Right ventricle myocardium inferior (tissue), 1 donor: Measurements from ENCODE around the gene SRGAP3. TPM values are rescaled to one million over a fixed set of nuclear protein-coding genes. Genes with fewer than 3 reads are reported as not detected.
A peak's percentile ranks its signal among the peaks of the same experiment; 100 is the strongest.

ENCODE experiments used
- ATAC-seq: fragments of 200-7000 bp; cut with Tn5 transposase; one replicate; pipeline ENCODE4 v1.9.1; 2020; ENCODE audit warnings: mild to moderate bottlenecking, moderate library complexity
- DNase-seq: peaks from one replicate; pipeline ENCODE4 v3.0.0; 2021; ENCODE audit errors: missing footprints
- intact Hi-C: fragments of 100-400 bp; cut with DNase I; formaldehyde crosslinking; loops from one replicate; pipeline ENCODE4 v1.11.0; 2022
- total RNA-seq: library from RNA; stranded (reverse); fragmentation: NEBNext Ultra II Directional; extraction: Animal tissue kit (Norgen Biotek cat#: 25700); gene quantifications from one replicate; pipeline ENCODE4 v1.2.1, GENCODE V29; 2021
- donor health status: DM: no; HTN: yes; CAD: no; lungs with severe emphysema.

The SRGAP3 gene
- total RNA-seq, 1 donor from 2014 or later: 6.1 TPM

DNA sequence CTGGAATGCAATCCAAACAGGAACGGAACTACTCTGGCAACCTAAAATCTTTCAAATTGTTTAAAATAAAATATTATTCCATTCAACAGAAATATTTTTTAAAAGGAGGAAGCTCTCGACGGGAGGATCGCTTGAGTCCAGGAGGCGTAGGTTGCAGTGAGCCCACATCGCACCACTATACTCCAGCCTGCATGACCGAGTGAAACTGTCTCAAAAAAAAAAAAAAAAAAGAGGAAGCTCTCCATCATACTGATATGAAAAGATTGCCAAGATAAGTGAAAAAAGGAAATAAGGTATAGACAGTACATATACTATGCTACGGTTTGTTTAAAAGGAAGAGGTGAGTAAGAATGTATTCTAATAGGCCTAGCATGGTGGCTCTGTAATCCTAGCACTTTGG is 289.8 kb downstream of the SRGAP3 start:
- ATAC-seq: no peak
- DNase-seq: no peak
- intact Hi-C loops: no loop called here

DNA sequence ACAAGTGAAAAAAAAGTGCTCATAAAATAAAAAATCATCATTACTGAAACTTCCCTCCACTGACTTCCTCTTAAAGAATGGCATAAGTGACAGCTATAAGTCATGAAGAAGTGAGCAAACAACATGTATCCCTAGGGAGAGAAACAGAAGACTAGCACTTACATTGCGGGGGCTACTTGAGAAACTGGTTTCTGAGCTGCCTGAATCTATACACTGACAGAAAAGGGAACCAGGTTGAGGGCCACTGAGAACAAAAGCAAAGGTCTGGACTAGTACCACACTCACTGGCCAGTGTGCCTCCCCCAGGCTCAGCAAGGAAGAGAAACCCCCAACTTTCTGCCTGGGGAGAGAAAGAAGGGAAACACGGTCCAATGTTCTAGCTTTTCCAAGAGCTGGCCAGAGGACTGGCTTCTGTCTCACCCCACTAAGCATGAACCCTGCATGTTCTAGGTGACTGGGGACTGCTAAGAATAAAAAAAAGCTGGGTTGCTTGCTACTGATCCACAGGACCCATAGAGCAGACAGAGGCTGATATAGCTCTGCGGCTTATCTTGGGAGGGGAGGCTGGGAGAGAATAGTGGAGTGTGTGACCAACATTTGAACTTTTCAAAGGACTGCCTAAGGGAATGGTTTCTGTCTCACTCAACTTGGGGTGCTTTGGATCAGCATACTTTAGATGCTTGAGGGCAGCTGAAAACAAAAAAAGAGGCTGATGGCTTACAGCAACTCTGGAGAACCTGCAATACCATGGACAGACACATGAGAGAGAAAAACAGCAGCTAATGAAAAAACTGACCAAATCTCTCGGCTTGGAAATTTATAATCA is 294.3 kb downstream of the SRGAP3 start:
- DNase-seq (no peak), ATAC-seq (peak; percentile 52)
- intact Hi-C loops: no loop called here

DNA sequence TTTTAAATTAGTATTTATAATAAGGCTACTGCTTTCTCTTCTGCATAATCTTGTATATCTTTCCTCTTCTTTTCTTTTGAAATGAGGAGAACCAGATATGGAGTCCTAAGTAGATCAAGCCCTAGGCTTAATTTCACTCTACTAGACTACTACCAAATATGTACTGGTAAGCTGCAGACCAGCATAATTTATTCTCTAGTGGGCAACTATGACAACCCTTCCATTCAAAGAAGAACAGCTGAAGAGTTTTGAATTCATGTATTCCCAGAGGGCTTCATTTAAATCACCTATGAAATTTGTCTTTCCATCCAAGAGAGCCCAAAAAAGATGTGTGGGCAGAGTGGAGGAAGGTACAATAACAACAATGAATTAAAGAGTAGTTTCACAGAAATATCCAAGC is 296.1 kb downstream of the SRGAP3 start:
- intact Hi-C loops: no loop called here
- ATAC-seq: no peak
- no peak for DNase-seq

DNA sequence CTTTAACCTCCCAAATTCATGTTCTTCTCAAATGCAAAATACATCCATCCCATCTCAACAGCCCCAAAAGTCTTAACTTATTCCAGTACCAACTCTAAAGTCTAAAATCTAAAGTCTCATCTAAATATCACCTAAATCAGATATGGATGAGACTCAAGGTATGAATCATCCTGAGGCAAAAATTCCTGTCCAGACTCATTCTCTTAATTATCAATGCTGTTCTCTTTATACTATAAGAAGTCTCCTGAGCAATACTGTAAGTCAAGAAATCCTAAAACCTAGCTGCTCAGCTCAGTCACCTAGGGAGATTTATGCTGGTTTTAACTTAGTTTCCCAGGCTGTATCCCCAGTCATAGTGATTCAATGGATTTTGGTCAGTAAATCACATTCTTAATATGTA is 297.3 kb downstream of the SRGAP3 start:
- ATAC-seq: no peak
- intact Hi-C loops: no loop called here
- no peak for DNase-seq

DNA sequence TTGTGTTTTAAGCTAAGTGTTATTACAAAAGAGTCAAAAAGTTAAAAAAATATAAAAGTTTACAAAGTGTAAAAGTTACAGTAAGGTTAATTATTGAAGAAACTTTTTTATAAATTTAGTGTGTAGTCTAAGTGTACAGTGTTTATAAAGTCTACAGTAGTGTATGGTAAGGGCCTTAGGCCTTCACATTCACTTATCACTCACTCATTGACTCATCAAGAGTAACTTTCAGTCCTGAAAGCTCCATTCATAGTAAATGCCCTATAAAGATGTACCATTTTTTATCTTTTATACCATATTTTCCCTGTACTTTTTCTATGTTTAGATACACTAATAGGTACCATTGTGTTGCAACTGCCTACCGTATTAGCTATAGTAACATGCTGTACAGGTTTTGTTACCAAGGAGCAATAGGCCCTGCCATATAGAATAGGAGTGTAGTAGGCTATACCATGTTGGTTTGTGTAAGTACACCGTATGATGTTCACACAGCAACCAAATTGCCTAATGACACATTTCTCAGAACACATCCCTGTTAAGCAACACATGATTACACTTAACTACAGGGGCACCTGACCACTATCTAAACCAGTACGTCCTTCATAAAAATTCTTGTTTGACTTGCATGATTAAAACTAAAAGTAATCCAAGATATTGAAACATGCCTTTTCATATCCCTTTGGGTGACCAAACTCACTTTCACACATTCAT is 303.4 kb downstream of the SRGAP3 start:
- intact Hi-C loops: no loop called here
- ATAC-seq (no peak), DNase-seq (no peak)

DNA sequence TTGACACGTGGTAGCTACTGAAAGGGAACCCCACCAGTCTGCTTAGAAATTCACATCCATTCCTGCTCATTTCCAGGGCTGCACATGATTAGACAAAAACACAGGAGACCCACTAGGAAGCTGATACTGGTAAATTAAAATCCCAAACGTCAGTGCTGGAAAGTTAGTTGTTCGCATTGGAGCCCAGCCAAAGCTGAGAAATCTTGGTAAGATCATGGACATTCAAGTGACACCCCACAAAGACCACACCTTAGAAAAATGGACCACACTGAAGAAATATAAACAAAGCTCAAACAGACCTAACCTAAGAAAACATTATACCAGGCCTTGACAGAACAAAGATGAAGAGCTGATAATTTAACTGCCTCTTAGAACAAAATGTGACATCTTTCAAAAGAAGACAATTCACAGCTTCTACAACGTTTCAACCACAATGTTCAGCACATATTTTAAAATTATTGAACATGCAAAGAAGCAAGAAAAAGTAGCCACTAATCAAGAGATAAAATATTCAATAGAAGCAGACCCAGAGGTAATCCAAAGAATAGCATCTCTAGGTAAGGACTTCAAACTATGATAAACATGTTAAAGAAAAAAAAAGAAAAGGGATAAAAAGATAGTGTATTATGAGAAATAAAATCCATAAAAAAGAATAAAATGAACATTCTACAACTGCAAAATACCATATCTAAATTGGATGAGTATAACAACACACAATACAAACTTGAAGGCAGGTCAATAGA is 306.5 kb downstream of the SRGAP3 start:
- ATAC-seq (no peak), DNase-seq (no peak)
- intact Hi-C loops: no loop called here

DNA sequence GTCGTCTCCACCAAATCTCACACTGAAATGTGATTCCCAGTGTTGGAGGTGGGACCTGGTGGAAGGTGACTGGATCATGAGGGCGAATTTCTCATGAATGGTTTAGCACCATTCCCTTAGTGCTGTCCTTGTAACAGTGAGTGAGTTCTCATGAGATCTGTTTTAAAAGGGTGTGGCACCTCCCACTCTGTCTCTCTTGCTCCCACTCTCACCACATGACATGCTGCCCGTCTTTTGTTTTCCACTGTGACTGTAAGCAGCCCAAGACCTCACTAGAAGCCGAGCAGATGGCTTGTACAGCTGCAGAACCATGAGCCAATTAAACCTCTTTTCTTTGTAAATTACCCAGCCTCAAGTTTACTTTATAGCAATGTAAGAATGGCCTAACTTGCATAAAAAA is 307.3 kb downstream of the SRGAP3 start:
- intact Hi-C loops: no loop called here
- no peak for ATAC-seq
- DNase-seq: no peak

DNA sequence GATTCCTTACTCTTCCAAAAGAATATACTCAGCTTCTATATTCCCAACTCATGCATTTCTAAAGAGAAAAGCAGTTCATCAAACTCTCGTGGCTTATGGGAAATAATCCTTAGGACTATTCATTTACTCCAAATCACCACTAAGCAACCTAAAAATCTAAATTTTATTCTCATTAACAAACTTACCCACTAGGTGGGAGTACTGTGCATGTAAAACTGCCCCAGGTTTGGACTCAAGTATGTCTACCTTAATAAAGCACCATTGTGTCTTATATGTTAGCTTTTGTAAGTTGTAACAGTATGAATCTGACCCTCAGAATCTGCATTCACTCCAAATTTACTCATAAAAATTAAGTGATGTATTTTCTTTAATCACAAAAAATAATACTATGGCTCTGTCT is 311.4 kb downstream of the SRGAP3 start:
- DNase-seq: no peak
- ATAC-seq: no peak
- intact Hi-C loops: loop anchor here (10.0 kb wide), 1 partner anchor 173 kb away; the partner anchor contains the start of gene OXTR

DNA sequence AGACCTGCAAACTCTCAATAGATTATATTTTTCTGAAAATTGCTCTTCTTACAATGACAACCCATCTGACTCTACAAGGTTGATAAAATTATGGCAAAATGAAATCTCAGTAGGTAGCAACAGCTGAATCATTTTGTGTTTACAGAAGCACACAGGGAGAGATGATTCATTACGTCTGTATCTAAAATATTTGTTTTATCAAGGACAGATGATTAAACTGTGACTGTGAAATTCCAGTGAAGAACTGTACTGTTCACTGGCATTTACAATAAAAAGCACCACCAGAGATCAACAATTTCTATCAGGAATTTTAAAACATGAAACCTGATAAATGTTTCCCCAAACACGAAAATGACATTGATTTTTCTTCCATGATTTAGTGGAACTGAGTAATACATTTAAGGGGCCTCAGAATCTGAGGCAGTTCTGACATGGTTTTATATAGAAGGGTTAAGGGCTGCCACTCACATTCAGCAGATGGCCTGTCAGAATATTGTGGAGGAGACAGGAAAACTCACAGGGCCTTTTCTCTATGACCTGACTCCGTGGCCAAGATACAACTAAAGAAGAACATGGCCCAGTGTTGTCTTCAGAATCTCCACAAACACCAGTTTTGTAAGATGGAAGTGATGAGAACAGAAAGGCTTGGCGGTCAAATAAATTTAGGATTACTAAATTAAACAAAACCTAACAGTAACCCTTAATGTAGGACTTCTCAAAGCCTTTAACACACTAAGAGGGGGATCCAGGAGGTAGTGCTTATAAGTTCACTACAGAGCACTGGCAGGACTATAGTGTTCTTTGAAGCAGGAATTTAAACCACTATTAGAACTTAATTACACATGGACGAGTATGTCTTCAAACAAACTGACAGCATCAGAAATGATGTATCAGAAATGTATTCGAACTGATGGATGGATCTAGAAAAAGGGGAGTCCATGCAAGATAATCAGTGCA is 312.1 kb downstream of the SRGAP3 start:
- ATAC-seq: peak; percentile 57
- DNase-seq: no peak
- intact Hi-C loops: loop anchor here (10.0 kb wide), 1 partner anchor 173 kb away; the partner anchor contains the start of gene OXTR

DNA sequence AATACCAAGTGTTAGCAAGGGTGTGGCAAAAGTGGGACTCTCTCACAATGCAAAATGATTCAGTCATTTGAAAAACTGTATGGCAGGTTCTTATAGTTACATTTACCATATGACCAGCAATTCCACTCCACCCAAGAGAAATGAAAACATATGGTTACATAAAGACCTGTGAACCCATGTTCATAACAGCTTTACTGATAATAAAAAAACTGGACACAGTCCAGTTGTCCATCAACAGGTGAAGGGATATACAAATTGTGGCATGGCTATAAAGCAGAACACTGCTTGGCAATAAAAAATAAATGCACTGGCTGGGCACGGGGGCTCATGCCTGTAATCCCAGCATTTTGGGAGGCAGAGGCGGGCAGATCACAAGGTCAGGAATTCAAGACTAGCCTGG is 316.9 kb downstream of the SRGAP3 start:
- DNase-seq (no peak), ATAC-seq (no peak)
- intact Hi-C loops: loop anchor here (10.0 kb wide), 1 partner anchor 168 kb away; the partner anchor contains the start of gene OXTR

DNA sequence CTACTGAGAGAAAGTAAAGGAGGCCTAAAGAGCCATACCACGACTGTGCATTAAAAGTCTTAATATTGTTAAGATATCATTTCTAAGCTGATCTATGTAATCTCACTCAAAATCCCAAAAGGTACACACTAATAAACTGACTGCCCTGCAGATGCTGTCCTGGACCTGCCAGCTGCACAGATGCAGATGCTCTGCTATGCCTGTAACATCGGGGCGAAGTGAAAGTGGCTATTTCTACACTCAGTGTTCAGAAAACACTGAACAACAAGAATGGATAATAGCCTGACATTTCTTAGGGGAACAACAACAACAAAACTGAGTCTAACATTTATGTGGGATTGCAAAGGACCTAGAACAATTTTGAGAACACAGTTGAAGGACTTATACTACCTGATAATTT is 318.1 kb downstream of the SRGAP3 start:
- DNase-seq (no peak), ATAC-seq (no peak)
- intact Hi-C loops: loop anchor here (10.0 kb wide), 1 partner anchor 167 kb away; the partner anchor contains the start of gene OXTR

Other genes starting within 250 kb of the SRGAP3 start
- 48.3 TPM for gene THUMPD3, start 113.4 kb upstream of the SRGAP3 start, total RNA-seq
- gene SETD5, start 148.0 kb upstream of the SRGAP3 start, total RNA-seq: 51.6 TPM